T-cell (primary cell): ENCODE results near the gene NPBWR2. TPM values are rescaled to one million over a fixed set of nuclear protein-coding genes. Genes with fewer than 3 reads are reported as not detected.
A peak's percentile ranks its signal among the peaks of the same experiment; 100 is the strongest.
"Not testable (repeated sequence)": the region's sequence is repeated elsewhere in the genome, so short reads cannot be mapped to it uniquely, and the experiment has no call there.

Experiments
- ATAC-seq, 4 experiments: fragments of 200-7000 bp in 3 of 4; fragments of 150-1000 bp in 1 of 4; cut with Tn5 transposase; replicated peaks in 1 of 4; 1 replicate in 3 of 4; 2 replicates in 1 of 4; pipeline ENCODE4 v1.10.0; 2021; ENCODE audit warnings: moderate library complexity in 3 of 4, mild to moderate bottlenecking in 2 of 4, moderate number of reproducible peaks in 1 of 4
- CTCF ChIA-PET, 2 donors: fragments of 300-600 bp; sonication (Branson Sonifier 250); formaldehyde crosslinking; loops; one replicate each; lab custom pipeline; 2022; ENCODE audit warnings: antibody characterized with exemption in 2 of 2; lab: Charles Lee
- POLR2A ChIA-PET, 2 donors: fragments of 300-600 bp; sonication (Branson Sonifier 250); formaldehyde crosslinking; loops; one replicate each; lab custom pipeline; 2022; ENCODE audit warnings: antibody characterized with exemption in 2 of 2; lab: Charles Lee
- DNase-seq, 35 experiments: peaks; one replicate each; pipeline versions ENCODE4 v3.0.0 to v3.0.0-alpha.2; 2013 to 2023
- H3K27ac ChIP-seq: one replicate; pipeline ENCODE4 v1.5.1; 2013; ENCODE audit warnings: low read length
- H3K27me3 ChIP-seq, 2 experiments: replicated peaks in 1 of 2; 1 replicate in 1 of 2; 2 replicates in 1 of 2; pipeline versions ENCODE4 v1.6.1 to v1.7.0; 2013; ENCODE audit warnings: low read length in 1 of 2, mixed read lengths in 1 of 2; ENCODE audit not compliant: control insufficient read depth in 2 of 2, insufficient read depth in 2 of 2; ENCODE audit errors: extremely low read depth in 1 of 2
- H3K36me3 ChIP-seq, 2 donors: 1 replicate in 1 of 2; 2 replicates in 1 of 2; pipeline versions ENCODE4 v1.6.1 to v1.7.0; 2013; ENCODE audit warnings: low read length in 1 of 2; ENCODE audit not compliant: control insufficient read depth in 2 of 2, insufficient read depth in 1 of 2; ENCODE audit errors: extremely low read depth in 1 of 2
- H3K4me1 ChIP-seq, 2 experiments: 1 replicate in 1 of 2; 2 replicates in 1 of 2; pipeline versions ENCODE4 v1.6.1 to v1.7.0; 2013; ENCODE audit warnings: low read length in 2 of 2, mixed read lengths in 1 of 2; ENCODE audit not compliant: insufficient read depth in 2 of 2, control insufficient read depth in 1 of 2; ENCODE audit errors: extremely low read depth in 1 of 2
- H3K4me3 ChIP-seq, 2 donors: 1 replicate in 1 of 2; 2 replicates in 1 of 2; pipeline versions ENCODE4 v1.5.1 to v1.7.0; 2013; ENCODE audit warnings: mild to moderate bottlenecking in 2 of 2, low read length in 1 of 2, moderate library complexity in 1 of 2; ENCODE audit not compliant: control insufficient read depth in 1 of 2; ENCODE audit errors: extremely low read depth in 1 of 2
- H3K9me3 ChIP-seq: 2 replicates; pipeline ENCODE4 v1.7.0; 2013
- H3K27ac Mint-ChIP-seq, 2 donors: one replicate each; pipeline ENCODE4 v1.8.0; 2020 to 2021; ENCODE audit warnings: mild to moderate bottlenecking in 2 of 2, mixed read lengths in 2 of 2
- H3K27me3 Mint-ChIP-seq, 2 donors: one replicate each; pipeline ENCODE4 v1.8.0; 2021 to 2022; ENCODE audit warnings: mixed read lengths in 2 of 2
- H3K36me3 Mint-ChIP-seq: one replicate; pipeline ENCODE4 v1.8.0; 2021; ENCODE audit warnings: mixed read lengths
- H3K4me1 Mint-ChIP-seq, 3 donors: one replicate each; pipeline ENCODE4 v1.8.0; 2020 to 2022; ENCODE audit warnings: mixed read lengths in 3 of 3, mild to moderate bottlenecking in 1 of 3
- H3K4me3 Mint-ChIP-seq, 3 donors: one replicate each; pipeline ENCODE4 v1.8.0; 2020 to 2022; ENCODE audit warnings: mild to moderate bottlenecking in 3 of 3, mixed read lengths in 3 of 3, moderate library complexity in 3 of 3
- H3K9me3 Mint-ChIP-seq, 3 donors: one replicate each; pipeline ENCODE4 v1.8.0; 2020 to 2022; ENCODE audit warnings: mixed read lengths in 3 of 3
- WGBS: methylation state at CpG from one replicate; pipeline ENCODE4 v1.1.5; 2013; ENCODE audit warnings: missing lambda C conversion rate; ENCODE audit not compliant: insufficient coverage; 5-methylcytosine and 5-hydroxymethylcytosine counted together
- total RNA-seq, 35 experiments: library from RNA in 6 of 35; stranded (reverse) in 6 of 35; fragments of 120-200 nt in 1 of 35; gene quantifications; one replicate each; pipeline versions ENCODE4 v1.2.1 to v1.2.4 and lab custom pipeline; 2013 to 2026

NPBWR2 gene
- total RNA-seq, 5 donors from 2014 or later (not counting 1 experiment from before 2014, with no cell fraction given) = not detected

DNA sequence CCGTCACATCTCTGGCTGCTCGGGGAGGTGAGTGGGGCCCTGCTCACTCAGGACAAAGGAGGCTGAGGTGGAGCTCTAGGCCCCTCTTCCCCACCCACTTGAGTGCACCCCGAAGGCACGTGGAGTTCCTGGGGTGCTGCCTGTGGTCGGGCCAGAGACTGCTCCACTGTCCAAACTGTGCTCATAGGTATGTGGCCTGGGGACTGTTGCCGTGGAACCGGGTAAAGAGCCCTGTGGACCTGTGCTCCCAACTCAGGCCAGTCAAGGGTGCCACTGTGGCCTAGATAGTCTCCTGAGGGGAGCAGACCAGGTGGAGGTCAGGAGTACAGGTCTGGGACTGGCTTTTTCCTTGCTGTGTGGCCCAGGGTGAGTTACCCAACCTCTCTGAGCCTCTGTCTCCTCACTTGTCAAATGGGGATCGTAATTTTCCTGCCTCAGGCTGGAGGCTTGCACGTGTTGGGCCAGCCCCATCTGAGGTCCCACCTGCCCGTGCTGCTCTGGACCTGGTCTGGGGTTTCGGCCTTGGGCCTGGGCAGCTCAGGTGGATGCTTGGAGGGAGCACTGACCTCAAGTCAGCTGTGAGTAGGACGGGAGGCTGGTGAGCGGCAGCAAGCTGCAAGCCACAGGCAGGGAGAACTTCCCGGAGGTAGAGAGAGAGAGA is 12.4 kb upstream of the NPBWR2 start:
- ATAC-seq = peak in 2 of 4 experiments; percentile 15 to 18
- Histone ChIP-seq H3K27ac (no peak overlapping the region), H3K36me3 (no peaks in the 10 kb centered on the region), H3K9me3 (no peaks in the 10 kb centered on the region), H3K4me1 (peaks cover 5 to 13% of the 10 kb centered on the region in 2 experiments), H3K27me3 (peaks cover 0 to 27% of the 10 kb centered on the region in 2 experiments), H3K4me3 (peak overlapping the region; percentile 37 to 39)
- H3K36me3 Mint-ChIP-seq = no peaks in the 10 kb centered on the region
- peak in 2 of 35 experiments; percentile 12 to 22 for DNase-seq
- peaks cover 8 to 10% (median 9%) of the 10 kb centered on the region in 3 donors for H3K4me1 Mint-ChIP-seq
- ChIA-PET CTCF (interaction anchor here in 1 of 2 donors (1.2 kb wide), 1 partner anchor 21 kb away, joined by 5 read pairs; no protein-coding TSS in a partner anchor), POLR2A (interaction anchor here in 1 of 2 donors (0.6 kb wide), 1 partner anchor 17 kb away, joined by 3 read pairs; no protein-coding TSS in a partner anchor)
- H3K27ac Mint-ChIP-seq = peak overlapping the region; percentile 72 to 87
- WGBS = 84% methylated on average over 10 of the region's 14 CpGs
- H3K27me3 Mint-ChIP-seq = peaks cover 0 to 12% of the 10 kb centered on the region in 2 donors
- peak overlapping the region; percentile 57 to 70 (median 69) for H3K4me3 Mint-ChIP-seq
- H3K9me3 Mint-ChIP-seq = no peaks in the 10 kb centered on the region

DNA sequence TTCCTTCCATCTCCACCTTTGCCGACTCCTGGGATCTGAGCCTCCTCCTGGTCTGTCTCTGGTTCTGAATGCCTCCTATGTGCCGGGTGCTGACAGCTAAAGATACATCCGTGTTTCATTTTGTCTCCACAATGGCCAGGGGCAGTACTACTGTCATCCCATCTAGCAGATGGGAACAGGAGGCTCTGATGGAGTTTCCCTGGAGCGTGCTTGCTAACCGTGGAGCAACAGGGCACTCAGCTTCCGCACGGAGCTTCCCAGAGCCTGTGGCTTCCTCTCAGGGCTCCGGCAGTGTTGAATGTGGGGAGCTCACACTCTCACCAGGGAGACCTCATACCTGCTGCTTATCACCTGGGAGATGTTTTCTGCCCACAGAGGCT is 11.9 kb upstream of the NPBWR2 start:
- H3K4me3 ChIP-seq = no peak overlapping the region
- CTCF ChIA-PET = interaction anchor here in 1 of 2 donors (0.5 to 0.8 kb wide), 3 partner anchors 17 to 601 kb away, joined by 3 read pairs; no protein-coding TSS in a partner anchor
- Mint-ChIP-seq H3K9me3 (no peaks in the 10 kb centered on the region), H3K4me3 (peak overlapping the region in 1 of 3 donors; percentile 70), H3K36me3 (no peaks in the 10 kb centered on the region), H3K4me1 (peaks cover 8 to 10% (median 9%) of the 10 kb centered on the region in 3 donors), H3K27me3 (peaks cover 0 to 9% of the 10 kb centered on the region in 2 donors), H3K27ac (no peak overlapping the region)
- DNase-seq = peak in 1 of 35 experiments; percentile 16
- peaks cover 5 to 13% of the 10 kb centered on the region in 2 experiments for H3K4me1 ChIP-seq
- 93% methylated on average over 7 of the region's 8 CpGs for WGBS
- no peaks in the 10 kb centered on the region for H3K9me3 ChIP-seq
- no peak overlapping the region for H3K27ac ChIP-seq
- peaks cover 0 to 27% of the 10 kb centered on the region in 2 experiments for H3K27me3 ChIP-seq
- no peak for ATAC-seq
- H3K36me3 ChIP-seq = no peaks in the 10 kb centered on the region
- POLR2A ChIA-PET = no interaction called here

DNA sequence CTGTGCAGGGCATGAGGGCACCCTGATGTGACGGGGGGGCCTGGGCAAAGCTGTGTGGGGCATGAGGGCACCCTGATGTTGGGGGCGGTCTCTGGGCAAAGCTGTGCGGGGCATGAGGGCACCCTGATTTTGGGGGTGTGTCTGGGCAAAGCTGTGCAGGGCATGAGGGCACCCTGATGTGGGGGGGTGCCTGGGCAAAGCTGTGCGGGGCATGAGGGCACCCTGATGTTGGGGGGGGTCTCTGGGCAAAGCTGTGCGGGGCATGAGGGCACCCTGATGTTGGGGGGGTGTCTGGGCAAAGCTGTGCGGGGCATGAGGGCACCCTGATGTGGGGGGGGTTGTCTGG is 10.0 kb upstream of the NPBWR2 start:
- CTCF ChIA-PET, DNase-seq, H3K27me3 Mint-ChIP-seq, POLR2A ChIA-PET, H3K27ac ChIP-seq, H3K4me3 ChIP-seq, H3K4me3 Mint-ChIP-seq, ATAC-seq, H3K9me3 Mint-ChIP-seq, H3K36me3 ChIP-seq, H3K36me3 Mint-ChIP-seq, H3K9me3 ChIP-seq, H3K27ac Mint-ChIP-seq: not testable (repeated sequence)
- peaks cover 5 to 13% of the 10 kb centered on the region in 2 experiments for H3K4me1 ChIP-seq
- no CpG with 5 or more reads among the region's 6 CpGs for WGBS
- peaks cover 8 to 10% (median 9%) of the 10 kb centered on the region in 3 donors for H3K4me1 Mint-ChIP-seq
- H3K27me3 ChIP-seq = peaks cover 0 to 21% of the 10 kb centered on the region in 2 experiments

GRCh38 chr20:64116541-64117431 is 9.4 kb upstream of the NPBWR2 start:
- ATAC-seq (no peak), DNase-seq (peak in 1 of 35 experiments; percentile 12)

DNA sequence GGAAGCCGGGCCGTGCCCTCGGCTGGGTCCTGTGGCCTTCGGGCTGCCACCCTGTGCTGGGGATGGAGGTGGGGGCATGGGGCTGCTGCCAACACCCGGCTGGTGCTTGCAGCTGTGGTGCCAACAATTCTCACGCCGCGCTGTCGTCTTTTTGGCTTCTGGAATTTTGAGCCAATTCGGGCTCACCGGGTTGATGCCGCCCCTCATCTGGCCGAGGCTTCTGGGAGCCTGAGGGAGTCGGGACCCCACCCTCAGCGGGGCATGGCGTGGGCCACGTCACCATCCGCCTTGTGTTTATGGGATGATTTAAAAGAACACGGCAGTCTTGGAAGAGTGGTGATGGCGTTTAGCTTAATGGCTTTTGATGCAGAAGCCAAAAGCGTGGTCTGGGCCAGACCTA is 8.7 kb upstream of the NPBWR2 start:
- ChIA-PET CTCF (no interaction called here), POLR2A (no interaction called here)
- Mint-ChIP-seq H3K9me3 (no peaks in the 10 kb centered on the region), H3K36me3 (no peaks in the 10 kb centered on the region), H3K27me3 (peaks cover 0 to 1% of the 10 kb centered on the region in 2 donors), H3K4me1 (peaks cover 8 to 10% (median 9%) of the 10 kb centered on the region in 3 donors), H3K4me3 (no peak overlapping the region), H3K27ac (no peak overlapping the region)
- Histone ChIP-seq H3K27ac (no peak overlapping the region), H3K27me3 (peaks cover 0 to 11% of the 10 kb centered on the region in 2 experiments), H3K4me1 (peaks cover 5 to 13% of the 10 kb centered on the region in 2 experiments), H3K4me3 (no peak overlapping the region), H3K36me3 (no peaks in the 10 kb centered on the region), H3K9me3 (no peaks in the 10 kb centered on the region)
- WGBS = 93% methylated on average over 20 of the region's 21 CpGs
- no peak for DNase-seq
- no peak for ATAC-seq

More at GRCh38 chr20:64116541-64117431, 9.4 kb upstream of the NPBWR2 start:
- peaks cover 5 to 13% of the 10 kb centered on the region in 2 experiments for H3K4me1 ChIP-seq
- POLR2A ChIA-PET = no interaction called here
- CTCF ChIA-PET = no interaction called here
- H3K9me3 ChIP-seq = no peaks in the 10 kb centered on the region
- no peak overlapping the region for H3K27ac ChIP-seq
- H3K4me3 Mint-ChIP-seq = no peak overlapping the region
- H3K4me3 ChIP-seq = no peak overlapping the region
- H3K36me3 Mint-ChIP-seq = no peaks in the 10 kb centered on the region
- peaks cover 8 to 10% (median 9%) of the 10 kb centered on the region in 3 donors for H3K4me1 Mint-ChIP-seq
- H3K36me3 ChIP-seq = no peaks in the 10 kb centered on the region
- H3K27ac Mint-ChIP-seq = no peak overlapping the region
- peaks cover 0 to 7% of the 10 kb centered on the region in 2 donors for H3K27me3 Mint-ChIP-seq
- 84% methylated on average over 9 of the region's 17 CpGs for WGBS
- no peaks in the 10 kb centered on the region for H3K9me3 Mint-ChIP-seq
- H3K27me3 ChIP-seq = peaks cover 0 to 18% of the 10 kb centered on the region in 2 experiments
